GM21825 (cell line): Measurements from ENCODE around the gene TFF3.

ENCODE experiments used
- ATAC-seq: cut with Tn5 transposase; IDR thresholded peaks from one replicate; pipeline ENCODE4 v1.9.1; 2021; ENCODE audit warnings: mild to moderate bottlenecking, moderate library complexity; ENCODE audit not compliant: unreplicated experiment

The TFF3 gene

DNA sequence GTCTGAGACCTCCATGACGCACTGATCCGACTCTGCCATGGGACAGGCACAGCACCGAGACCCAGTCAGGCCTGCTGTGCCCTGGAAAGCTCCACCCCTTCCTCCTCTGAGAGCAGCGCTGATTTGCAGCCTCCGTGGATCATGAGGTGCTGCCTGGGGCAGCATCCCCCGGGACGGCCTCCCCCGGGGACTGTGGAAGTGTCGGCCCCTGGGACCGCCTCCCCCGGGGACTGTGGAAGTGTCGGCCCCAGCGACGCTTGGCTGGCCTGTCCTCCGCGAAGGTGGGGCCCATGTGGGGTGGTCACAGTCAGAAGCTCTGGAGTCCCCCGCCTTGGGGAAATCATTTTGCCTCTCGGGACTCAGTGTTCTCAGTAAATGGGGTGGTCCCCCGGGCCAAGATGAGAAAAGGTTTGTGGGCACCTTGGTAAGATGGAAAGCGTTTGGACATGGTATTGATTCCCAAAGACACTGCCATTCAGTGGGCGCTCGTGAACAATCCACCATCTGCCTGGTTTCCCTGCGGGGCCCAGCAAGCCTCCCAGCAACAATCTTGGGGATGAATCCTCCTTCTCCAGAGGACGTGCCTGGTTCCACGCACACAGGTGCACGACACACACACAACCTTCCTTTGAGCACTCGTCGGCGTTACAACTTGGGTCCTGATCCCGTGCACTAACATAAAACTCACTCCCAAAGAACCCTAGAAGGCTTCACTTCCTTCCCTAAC, 32.6 kb upstream of the TFF3 start:
- ATAC-seq = no peak

DNA sequence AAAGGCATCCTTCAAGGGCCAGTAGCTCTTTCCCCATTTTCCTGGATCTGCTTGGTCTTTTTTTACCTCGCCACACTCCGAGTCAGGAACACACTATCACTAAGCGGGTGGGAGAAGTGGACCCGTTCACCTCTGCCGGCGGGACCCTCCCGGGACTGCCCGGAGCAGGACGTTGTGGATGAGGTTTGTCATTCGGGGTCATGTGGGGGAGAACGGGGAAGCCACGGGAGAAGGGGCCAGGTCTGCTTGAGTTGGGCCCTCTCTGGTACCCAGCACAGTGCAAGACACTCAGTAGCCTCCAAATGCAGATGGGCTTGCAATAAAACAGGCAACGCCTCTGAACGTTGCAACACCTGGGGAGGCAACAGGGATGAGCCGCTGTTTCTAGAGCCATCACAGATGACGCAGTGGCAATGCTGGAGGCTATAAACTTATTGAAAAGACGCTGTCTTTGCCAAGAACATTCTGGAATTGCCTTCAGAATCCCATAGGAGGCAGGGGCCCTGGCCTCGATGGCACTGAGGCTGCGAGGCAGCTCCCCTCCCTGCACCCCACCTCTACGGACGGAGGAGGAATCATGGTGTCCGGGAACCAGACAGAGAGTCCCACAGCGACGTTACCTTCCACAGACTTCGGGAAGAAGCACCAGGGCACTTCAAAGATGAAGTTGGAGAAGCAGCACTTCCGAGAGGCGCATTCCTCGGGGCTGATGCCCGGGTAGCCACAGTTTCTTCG, 31.8 kb upstream of the TFF3 start:
- ATAC-seq = no peak

DNA sequence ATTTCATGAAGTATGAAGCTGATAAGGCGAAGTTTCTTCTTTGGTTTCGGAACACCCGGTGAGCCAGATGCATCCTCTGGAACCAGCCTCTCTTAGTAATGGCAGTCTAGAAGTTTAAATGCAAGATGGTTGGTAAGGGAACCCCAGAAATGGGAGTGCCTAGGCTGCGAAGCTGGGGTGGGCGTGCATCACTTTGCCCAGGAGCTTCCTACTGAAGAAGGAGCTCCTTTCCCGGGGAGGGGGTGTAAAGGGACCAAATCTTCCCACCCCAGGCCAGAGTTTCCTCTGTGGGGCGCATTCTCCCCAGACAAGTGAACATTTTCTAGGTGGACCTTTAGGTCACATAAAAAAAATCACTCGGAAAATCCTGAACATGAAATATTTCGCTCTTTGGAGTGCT, 31.2 kb upstream of the TFF3 start:
- ATAC-seq = no peak

GRCh38 chr21:42344631-42345030, 29.4 kb upstream of the TFF3 start:
- ATAC-seq = no peak

- ATAC-seq = no peak
These were observed 28.8 kb upstream of the TFF3 start for GRCh38 chr21:42343963-42344510.

DNA sequence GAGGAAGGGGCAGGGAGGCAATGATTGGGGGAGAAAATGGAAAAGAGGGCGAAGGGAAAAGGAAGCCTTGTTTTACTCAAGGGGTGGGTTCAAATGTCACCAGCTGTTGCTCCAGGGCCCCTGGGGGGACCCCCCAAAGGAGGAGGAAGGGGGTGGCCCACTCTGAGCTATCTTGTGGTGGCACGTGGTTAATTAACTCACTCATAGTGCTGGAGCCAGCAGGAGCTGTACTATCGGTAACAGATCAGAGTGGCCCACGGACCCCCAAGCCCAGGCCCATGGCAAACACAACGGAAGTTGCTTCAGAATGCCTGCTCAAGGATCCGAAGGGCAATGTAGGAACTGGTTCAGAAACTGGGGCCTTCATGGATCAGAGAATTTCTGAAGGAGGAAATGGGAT, 28.3 kb upstream of the TFF3 start:
- no peak for ATAC-seq

DNA sequence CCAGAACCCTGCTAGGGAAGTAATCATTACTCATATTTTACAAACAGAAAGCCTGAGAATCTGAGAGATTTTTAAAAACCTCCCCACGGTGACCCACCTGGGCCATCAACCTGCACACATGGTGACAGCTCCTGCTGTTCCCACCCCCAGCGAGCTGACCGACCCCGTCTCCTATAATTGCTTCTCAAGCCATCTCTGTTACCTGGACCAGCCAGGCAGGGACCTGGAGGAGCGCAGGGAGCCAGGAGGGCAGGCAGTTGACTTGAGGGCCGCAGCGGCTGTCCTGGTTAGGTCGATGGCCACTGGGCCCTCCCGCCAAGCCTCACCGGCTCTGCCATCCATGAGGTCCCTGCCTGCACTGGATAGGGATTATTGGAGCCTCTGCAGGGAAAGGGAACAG, 27.9 kb upstream of the TFF3 start:
- no peak for ATAC-seq

- no peak for ATAC-seq
These were observed 26.8 kb upstream of the TFF3 start for GRCh38 chr21:42341776-42342542.

GRCh38 chr21:42340187-42341050, 25.2 kb upstream of the TFF3 start:
- no peak for ATAC-seq

DNA sequence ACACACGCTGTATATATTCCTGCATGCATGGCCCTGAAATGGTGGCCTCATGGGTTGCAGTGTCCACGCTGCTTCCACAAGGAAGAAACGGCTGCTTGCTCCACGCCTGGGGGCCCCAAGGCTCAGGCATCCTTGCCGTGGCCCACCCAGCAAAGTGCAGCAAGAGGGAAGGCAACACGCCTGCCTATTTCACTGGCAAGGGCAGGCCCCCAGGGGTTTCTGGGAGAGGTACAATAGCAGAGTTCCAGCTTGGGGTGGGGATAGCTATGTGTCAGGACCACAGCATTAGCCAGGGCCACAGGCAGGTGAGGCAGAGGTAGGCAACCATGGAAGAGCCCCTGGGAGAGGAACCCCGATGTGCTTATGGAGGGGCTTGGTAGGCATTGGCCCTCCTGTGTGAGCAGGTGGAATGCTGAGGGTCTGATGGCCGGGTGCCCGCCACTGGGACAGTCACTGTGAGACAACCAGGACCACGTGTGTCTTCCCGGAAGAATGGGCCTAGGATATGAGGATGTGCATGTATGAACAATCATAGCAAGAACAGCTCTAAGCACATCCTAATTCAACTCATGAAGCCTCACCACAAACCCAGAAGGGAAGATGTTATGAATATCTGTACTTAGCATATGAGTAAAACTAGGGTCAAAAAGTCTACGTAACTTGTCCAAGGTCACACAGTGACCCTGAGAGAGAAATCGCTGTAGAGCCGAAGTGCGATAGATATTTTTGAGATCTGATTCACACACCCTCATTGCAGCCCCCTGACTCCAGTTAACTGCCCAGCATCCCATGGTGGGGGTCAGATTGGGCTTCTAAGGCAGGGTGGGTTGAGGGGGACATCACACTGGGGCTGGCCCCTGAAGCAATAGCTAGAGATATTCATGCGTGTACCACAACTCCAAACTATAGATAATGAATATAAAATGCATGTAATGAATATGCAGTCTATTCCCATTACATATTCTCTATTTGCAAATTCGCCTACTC, 23.8 kb upstream of the TFF3 start:
- ATAC-seq = no peak

DNA sequence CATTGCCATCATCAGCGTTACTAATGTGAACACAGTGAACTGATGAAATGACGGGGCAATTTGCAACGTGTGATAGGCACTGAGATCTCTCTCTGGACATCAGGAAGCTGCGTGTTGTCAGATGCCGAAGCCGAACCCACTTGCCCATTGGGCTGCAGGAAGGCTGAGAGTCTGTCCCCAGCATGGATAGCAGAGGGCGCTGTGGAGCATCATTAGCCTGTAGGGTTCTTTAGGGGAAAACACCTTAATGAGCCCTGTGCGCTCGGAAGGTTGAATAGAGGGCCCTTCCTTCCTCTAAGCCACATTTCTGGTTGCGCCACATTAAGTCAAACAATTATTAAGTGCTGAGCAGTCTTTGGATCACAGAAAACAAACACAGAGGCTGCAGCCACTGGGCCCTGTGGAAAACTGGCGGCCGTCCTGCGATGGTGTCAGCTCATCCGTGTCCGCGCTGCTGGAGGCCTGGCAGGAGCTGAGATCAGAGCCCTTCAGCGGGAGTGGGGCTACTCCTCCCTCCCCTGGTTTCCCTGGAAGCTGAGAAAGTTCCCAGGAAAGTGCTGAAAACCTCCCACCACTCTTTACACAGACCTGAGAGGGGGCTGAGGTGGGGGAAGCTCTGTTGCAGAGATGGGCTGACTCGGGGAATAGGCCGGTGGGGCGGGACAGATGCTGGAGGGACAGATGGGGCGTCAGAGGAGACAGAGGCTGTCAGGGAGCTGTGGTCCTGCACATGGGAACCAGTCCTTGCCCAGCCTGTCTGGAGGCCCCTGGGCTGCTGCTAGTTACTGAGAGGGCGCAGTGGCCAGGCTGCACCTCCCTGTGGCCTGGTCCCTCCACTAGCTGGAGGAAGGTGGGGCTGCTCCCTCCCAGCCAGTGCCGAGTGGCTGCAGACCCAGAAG, 22.9 kb upstream of the TFF3 start:
- ATAC-seq = peak; percentile 70

DNA sequence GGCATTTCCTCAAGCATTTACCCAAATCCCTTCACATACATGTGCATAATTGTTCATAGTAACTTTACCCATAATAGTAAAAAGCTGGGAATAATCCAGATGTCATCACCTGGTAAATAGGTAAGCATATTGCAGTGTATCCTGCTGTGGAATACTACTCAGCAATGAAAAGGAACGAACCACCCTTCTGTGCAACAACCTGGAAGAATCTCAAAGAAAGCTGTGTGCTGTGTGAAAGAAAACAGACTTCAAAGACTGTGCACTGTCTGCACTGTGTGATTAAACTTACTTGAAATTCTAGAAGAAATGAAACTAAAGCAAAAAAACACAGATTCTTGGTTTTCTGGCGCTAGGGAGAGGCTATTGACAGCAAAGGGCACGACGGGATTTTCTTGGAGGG, 22.1 kb upstream of the TFF3 start:
- no peak for ATAC-seq

DNA sequence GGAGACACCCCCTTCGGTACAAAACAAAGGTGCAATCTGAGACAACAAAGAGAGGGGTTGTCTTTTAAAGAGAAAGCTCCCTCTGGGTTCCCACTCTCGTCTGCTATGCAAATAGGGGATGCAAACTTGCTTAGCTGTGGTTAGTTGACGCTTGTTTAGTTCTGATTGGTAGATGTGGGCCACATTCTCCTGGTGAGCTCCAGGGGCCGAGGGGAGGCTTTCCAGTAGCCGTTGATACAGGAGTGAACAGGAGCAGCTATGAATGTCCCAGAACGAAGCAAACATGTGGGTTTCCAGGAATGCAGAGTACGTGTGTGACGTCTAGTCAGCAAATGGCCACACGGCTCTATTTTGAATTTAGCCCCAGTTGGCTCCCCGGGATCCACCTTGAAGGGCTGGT, 20.8 kb upstream of the TFF3 start:
- ATAC-seq = no peak

- ATAC-seq = no peak
These were observed 17.5 kb upstream of the TFF3 start for GRCh38 chr21:42332557-42333317.

- no peak for ATAC-seq
These were observed 16.5 kb upstream of the TFF3 start for GRCh38 chr21:42331660-42332059.

DNA sequence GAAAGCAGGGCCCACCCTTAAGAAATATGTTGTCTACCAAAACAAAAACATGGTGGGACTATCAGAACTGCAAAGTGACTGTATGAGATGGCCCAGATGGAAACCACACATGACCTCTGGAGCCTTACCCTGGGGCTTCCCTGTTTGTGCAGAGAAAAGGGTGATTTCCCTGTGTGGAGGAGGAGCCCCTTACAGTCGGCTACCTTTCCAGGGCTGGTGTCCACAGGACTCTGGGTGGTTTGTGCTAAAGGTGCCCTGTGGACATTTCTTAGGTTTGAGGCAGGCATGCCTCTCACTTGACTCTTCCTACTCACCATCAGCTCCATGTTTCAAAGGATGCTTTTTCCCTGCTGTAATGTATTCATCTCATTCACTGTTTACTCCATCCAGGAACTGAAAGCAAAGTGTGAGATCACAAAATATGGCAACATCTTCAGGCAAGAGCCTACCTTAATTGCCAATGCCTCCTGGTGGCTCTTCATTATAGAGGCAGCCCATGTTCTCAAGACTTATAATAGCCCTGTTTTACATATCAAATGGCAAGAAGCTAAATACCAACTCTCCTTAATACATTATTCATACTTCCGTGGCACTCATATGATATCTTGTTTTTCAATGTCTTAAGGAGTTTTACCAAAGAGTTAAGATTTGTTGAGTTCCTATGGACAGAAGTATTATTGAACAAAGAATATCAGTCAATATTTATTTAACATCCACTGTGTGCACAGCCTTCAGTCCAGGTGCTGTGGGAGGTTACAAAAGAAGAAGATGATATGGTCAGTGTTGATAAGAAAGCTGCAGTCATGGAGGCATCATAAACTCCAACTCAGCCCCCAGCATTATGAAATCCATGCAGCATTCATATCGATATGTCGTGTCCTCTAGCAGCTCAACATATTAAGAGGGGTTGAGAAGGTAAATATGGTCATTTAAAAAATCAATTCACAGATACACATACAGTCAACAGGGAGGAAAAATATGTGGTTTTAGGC, 15.5 kb upstream of the TFF3 start:
- no peak for ATAC-seq
